DOHH2 (cell line): ENCODE measurements around the gene SNAPC1.

Experiments
- EZH2phosphoT487 ChIP-seq: fragments of 200-600 bp; sonication (generic); IDR thresholded peaks from 2 replicates; pipeline ENCODE4 v1.6.1; 2017; ENCODE audit warnings: borderline replicate concordance, mild to moderate bottlenecking, antibody characterized with exemption, low read length, moderate library complexity, mixed read lengths
- TF ChIP-seq, protein P1 (sequence below): fragments of 200-600 bp; sonication (generic); IDR thresholded peaks from one replicate; pipeline ENCODE4 v1.5.1; 2014; ENCODE audit warnings: antibody characterized with exemption, mild to moderate bottlenecking, low read depth, low read length; ENCODE audit not compliant: poor library complexity, severe bottlenecking

DNA sequence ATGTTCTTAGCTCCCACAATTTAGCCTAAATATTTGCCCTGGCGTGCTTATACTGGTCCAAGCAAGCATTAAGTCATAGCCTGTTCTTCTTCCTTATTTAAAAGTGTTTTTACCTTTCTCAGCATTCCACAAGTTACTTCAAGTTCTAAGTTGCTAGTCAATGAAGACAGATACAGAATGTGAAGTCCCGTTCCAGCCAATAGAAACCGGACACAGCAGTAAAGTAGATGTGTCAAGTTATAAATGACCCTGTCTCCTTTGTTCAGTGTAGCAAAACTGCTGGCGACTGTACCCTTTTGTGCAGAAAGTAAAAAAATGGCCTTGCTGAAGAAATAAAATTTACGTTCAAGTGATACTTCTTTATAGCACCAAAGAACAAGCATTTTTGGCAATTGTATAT, 3.9 kb downstream of the SNAPC1 start:
- TF ChIP-seq, protein P1, sequence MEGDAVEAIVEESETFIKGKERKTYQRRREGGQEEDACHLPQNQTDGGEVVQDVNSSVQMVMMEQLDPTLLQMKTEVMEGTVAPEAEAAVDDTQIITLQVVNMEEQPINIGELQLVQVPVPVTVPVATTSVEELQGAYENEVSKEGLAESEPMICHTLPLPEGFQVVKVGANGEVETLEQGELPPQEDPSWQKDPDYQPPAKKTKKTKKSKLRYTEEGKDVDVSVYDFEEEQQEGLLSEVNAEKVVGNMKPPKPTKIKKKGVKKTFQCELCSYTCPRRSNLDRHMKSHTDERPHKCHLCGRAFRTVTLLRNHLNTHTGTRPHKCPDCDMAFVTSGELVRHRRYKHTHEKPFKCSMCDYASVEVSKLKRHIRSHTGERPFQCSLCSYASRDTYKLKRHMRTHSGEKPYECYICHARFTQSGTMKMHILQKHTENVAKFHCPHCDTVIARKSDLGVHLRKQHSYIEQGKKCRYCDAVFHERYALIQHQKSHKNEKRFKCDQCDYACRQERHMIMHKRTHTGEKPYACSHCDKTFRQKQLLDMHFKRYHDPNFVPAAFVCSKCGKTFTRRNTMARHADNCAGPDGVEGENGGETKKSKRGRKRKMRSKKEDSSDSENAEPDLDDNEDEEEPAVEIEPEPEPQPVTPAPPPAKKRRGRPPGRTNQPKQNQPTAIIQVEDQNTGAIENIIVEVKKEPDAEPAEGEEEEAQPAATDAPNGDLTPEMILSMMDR = no peak
- TF ChIP-seq EZH2phosphoT487 = no peak
